Neuronal stem cell (in vitro differentiated cells): ENCODE data around the gene SLC22A4.

Experiments used
- DNase-seq: peaks from one replicate; pipeline ENCODE4 v3.0.0-alpha.2; 2013; ENCODE audit warnings: low spot score
- H2AFZ ChIP-seq: one replicate; pipeline ENCODE4 v1.6.1; 2013; ENCODE audit warnings: mild to moderate bottlenecking, low read length, inconsistent platforms
- H2AK5ac ChIP-seq: 2 replicates; pipeline ENCODE4 v1.6.1; 2013; ENCODE audit warnings: low read depth, mild to moderate bottlenecking, inconsistent platforms, low read length, moderate library complexity, mixed read lengths
- H2BK120ac ChIP-seq: 2 replicates; pipeline ENCODE4 v1.6.1; 2013; ENCODE audit warnings: low read depth, mild to moderate bottlenecking, inconsistent platforms, low read length, moderate library complexity, mixed read lengths
- H2BK12ac ChIP-seq: one replicate; pipeline ENCODE4 v1.6.1; 2013; ENCODE audit warnings: low read length, inconsistent platforms
- H2BK15ac ChIP-seq: 2 replicates; pipeline ENCODE4 v1.6.1; 2013; ENCODE audit warnings: mild to moderate bottlenecking, low read length, inconsistent platforms, mixed read lengths
- H2BK5ac ChIP-seq: one replicate; pipeline ENCODE4 v1.6.1; 2013; ENCODE audit warnings: inconsistent platforms, mild to moderate bottlenecking, low read length, moderate library complexity
- H3K14ac ChIP-seq: one replicate; pipeline ENCODE4 v1.6.1; 2013; ENCODE audit warnings: low read length, inconsistent platforms
- H3K18ac ChIP-seq: 2 replicates; pipeline ENCODE4 v1.6.1; 2013; ENCODE audit warnings: low read length, inconsistent platforms
- H3K23ac ChIP-seq: 2 replicates; pipeline ENCODE4 v1.6.1; 2013; ENCODE audit warnings: low read depth, mild to moderate bottlenecking, mixed read lengths, low read length, inconsistent platforms; ENCODE audit not compliant: poor library complexity
- H3K27ac ChIP-seq: replicated peaks from 3 replicates; pipeline ENCODE4 v1.5.1; 2013; ENCODE audit warnings: low read length, inconsistent platforms
- H3K27me3 ChIP-seq, 3 experiments: 2 replicates each; pipeline ENCODE4 v1.6.1; 2013; ENCODE audit warnings: low read length in 3 of 3, mild to moderate bottlenecking in 2 of 3, inconsistent platforms in 1 of 3, low read depth in 1 of 3, mixed read lengths in 1 of 3, moderate library complexity in 1 of 3; ENCODE audit not compliant: control insufficient read depth in 3 of 3, insufficient read depth in 3 of 3
- H3K36me3 ChIP-seq, 2 donors: replicated peaks in 1 of 2; 2 replicates each; pipeline ENCODE4 v1.6.1; 2013; ENCODE audit warnings: low read length in 2 of 2; ENCODE audit not compliant: control insufficient read depth in 2 of 2, insufficient read depth in 2 of 2
- H3K4ac ChIP-seq: 2 replicates; pipeline ENCODE4 v1.6.1; 2013; ENCODE audit warnings: inconsistent platforms, mild to moderate bottlenecking, low read length, moderate library complexity
- H3K4me1 ChIP-seq, 2 donors: 1 replicate in 1 of 2; 2 replicates in 1 of 2; pipeline ENCODE4 v1.6.1; 2013; ENCODE audit warnings: low read length in 2 of 2, low read depth in 1 of 2; ENCODE audit not compliant: control insufficient read depth in 2 of 2, insufficient read depth in 1 of 2
- H3K4me2 ChIP-seq: one replicate; pipeline ENCODE4 v1.6.1; 2013; ENCODE audit warnings: mild to moderate bottlenecking, low read length, inconsistent platforms; ENCODE audit not compliant: insufficient read depth, poor library complexity, severe bottlenecking
- H3K4me3 ChIP-seq, 2 donors: 2 replicates each; pipeline ENCODE4 v1.5.1; 2013; ENCODE audit warnings: low read length in 2 of 2, mild to moderate bottlenecking in 2 of 2, inconsistent platforms in 1 of 2, moderate library complexity in 1 of 2
- H3K79me1 ChIP-seq: one replicate; pipeline ENCODE4 v1.6.1; 2013; ENCODE audit warnings: low read depth, mild to moderate bottlenecking, inconsistent platforms, low read length, moderate library complexity
- H3K9ac ChIP-seq: one replicate; pipeline ENCODE4 v1.6.1; 2013; ENCODE audit warnings: mild to moderate bottlenecking, low read depth, low read length, inconsistent platforms; ENCODE audit not compliant: poor library complexity
- H3K9me3 ChIP-seq, 2 donors: replicated peaks in 1 of 2; 2 replicates each; pipeline versions ENCODE3 to v1.6.1; 2013; ENCODE audit warnings: low read length in 2 of 2, mild to moderate bottlenecking in 2 of 2, inconsistent platforms in 1 of 2, low read depth in 1 of 2, mixed read lengths in 1 of 2, moderate library complexity in 1 of 2; ENCODE audit not compliant: control insufficient read depth in 2 of 2, insufficient read depth in 1 of 2
- H4K8ac ChIP-seq: one replicate; pipeline ENCODE4 v1.6.1; 2013; ENCODE audit warnings: low read depth, mild to moderate bottlenecking, inconsistent platforms, low read length, moderate library complexity
- H4K91ac ChIP-seq: one replicate; pipeline ENCODE4 v1.6.1; 2013; ENCODE audit warnings: low read length, low read depth, mild to moderate bottlenecking, inconsistent platforms; ENCODE audit not compliant: poor library complexity
- WGBS, 2 donors: extraction: QIAGEN DNeasy Blood & Tissue Kit; methylation state at CpG; one replicate each; pipeline ENCODE4 v1.1.7; 2013; ENCODE audit warnings: missing lambda C conversion rate in 2 of 2, mixed read lengths in 1 of 2; ENCODE audit not compliant: insufficient read length in 2 of 2, insufficient replicate concordance in 1 of 2; ENCODE audit errors: extremely low coverage in 2 of 2; 5-methylcytosine and 5-hydroxymethylcytosine counted together

SLC22A4 gene

GRCh38 chr5:132281856-132282614 is 12.2 kb upstream of the SLC22A4 start:
- H3K36me3 ChIP-seq: no peaks in the 10 kb centered on the region
- no peaks in the 10 kb centered on the region for H3K27me3 ChIP-seq
- H2AK5ac ChIP-seq: no peak overlapping the region
- H4K8ac ChIP-seq: no peak overlapping the region
- no peak overlapping the region for H3K4me3 ChIP-seq
- WGBS, 2 donors: no CpG with 5 or more reads among the region's 9 CpGs
- H4K91ac ChIP-seq: no peak overlapping the region
- no peaks in the 10 kb centered on the region for H3K79me1 ChIP-seq
- H3K4ac ChIP-seq: no peak overlapping the region
- H3K27ac ChIP-seq: no peak overlapping the region
- no peak overlapping the region for H2AFZ ChIP-seq
- H2BK120ac ChIP-seq: no peak overlapping the region
- no peak overlapping the region for H3K4me2 ChIP-seq
- no peak overlapping the region for H2BK5ac ChIP-seq
- H2BK15ac ChIP-seq: no peak overlapping the region
- no peak overlapping the region for H3K14ac ChIP-seq
- no peak overlapping the region for H3K9ac ChIP-seq
- H2BK12ac ChIP-seq: no peak overlapping the region
- H3K23ac ChIP-seq: no peak overlapping the region
- H3K18ac ChIP-seq: no peak overlapping the region
- H3K4me1 ChIP-seq: peaks cover 6 to 8% of the 10 kb centered on the region in 2 donors
- H3K9me3 ChIP-seq: peaks cover 0 to 2% of the 10 kb centered on the region in 2 donors
- DNase-seq: no peak

- H3K36me3 ChIP-seq: no peaks in the 10 kb centered on the region
- no peak overlapping the region for H3K27ac ChIP-seq
- H2BK12ac ChIP-seq: no peak overlapping the region
- no peak overlapping the region for H2AK5ac ChIP-seq
- H3K14ac ChIP-seq: no peak overlapping the region
- H4K8ac ChIP-seq: no peak overlapping the region
- no peak overlapping the region for H3K23ac ChIP-seq
- WGBS, 2 donors: no CpG with 5 or more reads among the region's 5 CpGs
- peaks cover 0 to under 1% of the 10 kb centered on the region in 2 donors for H3K4me1 ChIP-seq
- H2BK5ac ChIP-seq: no peak overlapping the region
- no peak overlapping the region for H2BK15ac ChIP-seq
- no peak overlapping the region for H3K18ac ChIP-seq
- no peaks in the 10 kb centered on the region for H3K79me1 ChIP-seq
- no peak overlapping the region for H3K4me2 ChIP-seq
- H3K27me3 ChIP-seq: peaks cover 0 to 7% (median 0%) of the 10 kb centered on the region in 3 experiments
- no peak for DNase-seq
- peaks cover 0 to 2% of the 10 kb centered on the region in 2 donors for H3K9me3 ChIP-seq
- H3K4me3 ChIP-seq: no peak overlapping the region
- H4K91ac ChIP-seq: no peak overlapping the region
- no peak overlapping the region for H3K9ac ChIP-seq
- H2BK120ac ChIP-seq: no peak overlapping the region
- no peak overlapping the region for H3K4ac ChIP-seq
- no peak overlapping the region for H2AFZ ChIP-seq
Measured at GRCh38 chr5:132283423-132284043, 10.7 kb upstream of the SLC22A4 start.

GRCh38 chr5:132289097-132289496 is 5.1 kb upstream of the SLC22A4 start:
- Histone ChIP-seq H2BK15ac (no peak overlapping the region), H2BK12ac (no peak overlapping the region), H3K4me2 (no peak overlapping the region), H2AFZ (no peak overlapping the region), H3K23ac (no peak overlapping the region), H3K14ac (no peak overlapping the region), H4K8ac (no peak overlapping the region), H3K9ac (no peak overlapping the region), H2BK5ac (no peak overlapping the region), H3K4me1 (peaks cover 0 to 1% of the 10 kb centered on the region in 2 donors), H3K4ac (no peak overlapping the region), H2BK120ac (no peak overlapping the region), H2AK5ac (no peak overlapping the region), H3K27ac (no peak overlapping the region), H3K79me1 (no peaks in the 10 kb centered on the region), H3K4me3 (no peak overlapping the region), H3K27me3 (peaks cover 0 to 7% (median 0%) of the 10 kb centered on the region in 3 experiments), H3K36me3 (no peaks in the 10 kb centered on the region), H4K91ac (no peak overlapping the region), H3K18ac (no peak overlapping the region), H3K9me3 (no peaks in the 10 kb centered on the region)
- no CpG with 5 or more reads among the region's 3 CpGs for WGBS, 2 donors
- no peak for DNase-seq

GRCh38 chr5:132291026-132291425 is 3.2 kb upstream of the SLC22A4 start:
- no peak for DNase-seq
- Histone ChIP-seq H3K9me3 (no peaks in the 10 kb centered on the region), H3K18ac (no peak overlapping the region), H2BK5ac (no peak overlapping the region), H2AFZ (no peak overlapping the region), H3K4me2 (no peak overlapping the region), H3K9ac (no peak overlapping the region), H2BK15ac (no peak overlapping the region), H3K4ac (no peak overlapping the region), H3K14ac (no peak overlapping the region), H3K79me1 (no peaks in the 10 kb centered on the region), H2AK5ac (no peak overlapping the region), H3K4me3 (no peak overlapping the region), H3K36me3 (no peaks in the 10 kb centered on the region), H4K91ac (no peak overlapping the region), H2BK12ac (no peak overlapping the region), H3K23ac (no peak overlapping the region), H2BK120ac (no peak overlapping the region), H3K4me1 (peaks cover 8 to 9% of the 10 kb centered on the region in 2 donors), H3K27ac (no peak overlapping the region), H3K27me3 (peaks cover 0 to 24% (median 17%) of the 10 kb centered on the region in 3 experiments), H4K8ac (no peak overlapping the region)
- WGBS, 2 donors: no CpG with 5 or more reads among the region's 2 CpGs
